DND-41 (cell line): ENCODE measurements around the gene PSMB9.

Source experiments
- ATAC-seq: fragments of 200-7000 bp; cut with Tn5 transposase; 3 replicates; pipeline ENCODE4 v1.9.1; 2021; ENCODE audit warnings: low read depth; ENCODE audit not compliant: insufficient read depth
- DNase-seq: peaks from one replicate; pipeline ENCODE4 v3.0.0-alpha.2; 2020
- H2AFZ ChIP-seq: 2 replicates; pipeline ENCODE4 v1.6.0; 2012; ENCODE audit warnings: low read depth, low read length
- H3K27ac ChIP-seq: 2 replicates; pipeline ENCODE4 v1.5.1; 2012; ENCODE audit warnings: low read length, inconsistent platforms
- H3K27me3 ChIP-seq: fragments of 200-600 bp; sonication (generic); 2 replicates; pipeline ENCODE4 v1.6.0; 2012; ENCODE audit warnings: low read length, mild to moderate bottlenecking, inconsistent platforms; ENCODE audit not compliant: insufficient read depth, poor library complexity
- H3K36me3 ChIP-seq: 2 replicates; pipeline ENCODE4 v1.5.1; 2012; ENCODE audit warnings: low read length, inconsistent platforms; ENCODE audit not compliant: insufficient read depth
- H3K4me1 ChIP-seq: 2 replicates; pipeline ENCODE4 v1.5.1; 2012; ENCODE audit warnings: mild to moderate bottlenecking, low read length; ENCODE audit not compliant: insufficient read depth
- H3K4me2 ChIP-seq: 2 replicates; pipeline ENCODE4 v1.6.0; 2012; ENCODE audit warnings: mild to moderate bottlenecking, moderate library complexity, low read length, inconsistent platforms; ENCODE audit not compliant: insufficient read depth
- H3K4me3 ChIP-seq, 2 experiments: fragments of 200-600 bp in 1 of 2; shearing (Covaris generic) in 1 of 2; 2 replicates each; pipeline ENCODE4 v1.5.1; 2012 to 2016; ENCODE audit warnings: inconsistent platforms in 2 of 2, low read length in 2 of 2, mild to moderate bottlenecking in 2 of 2, low read depth in 1 of 2, moderate library complexity in 1 of 2
- H3K79me2 ChIP-seq: 2 replicates; pipeline ENCODE4 v1.6.0; 2012; ENCODE audit warnings: low read length, inconsistent platforms; ENCODE audit not compliant: insufficient read depth
- H3K9ac ChIP-seq: 2 replicates; pipeline ENCODE4 v1.6.0; 2012; ENCODE audit warnings: low read depth, mild to moderate bottlenecking, inconsistent platforms, low read length, moderate library complexity
- H3K9me3 ChIP-seq: 2 replicates; pipeline ENCODE4 v1.5.1; 2012; ENCODE audit warnings: low read length, moderate library complexity, mild to moderate bottlenecking, inconsistent platforms; ENCODE audit not compliant: insufficient read depth, severe bottlenecking
- H4K20me1 ChIP-seq: 2 replicates; pipeline ENCODE4 v1.6.0; 2012; ENCODE audit warnings: low read length; ENCODE audit not compliant: insufficient read depth
- EZH2 ChIP-seq: IDR thresholded peaks from 3 replicates; pipeline ENCODE4 v1.6.1; 2012; ENCODE audit warnings: borderline replicate concordance, low read depth, mild to moderate bottlenecking, moderate library complexity, low read length, inconsistent platforms; ENCODE audit not compliant: severe bottlenecking
- TF ChIP-seq, protein P1 (sequence below): IDR thresholded peaks from 2 replicates; pipeline ENCODE4 v1.5.1; 2012; ENCODE audit warnings: borderline replicate concordance, low read length, moderate library complexity, mild to moderate bottlenecking; ENCODE audit not compliant: poor library complexity, severe bottlenecking; ENCODE audit errors: extremely low read depth

Gene PSMB9

DNA sequence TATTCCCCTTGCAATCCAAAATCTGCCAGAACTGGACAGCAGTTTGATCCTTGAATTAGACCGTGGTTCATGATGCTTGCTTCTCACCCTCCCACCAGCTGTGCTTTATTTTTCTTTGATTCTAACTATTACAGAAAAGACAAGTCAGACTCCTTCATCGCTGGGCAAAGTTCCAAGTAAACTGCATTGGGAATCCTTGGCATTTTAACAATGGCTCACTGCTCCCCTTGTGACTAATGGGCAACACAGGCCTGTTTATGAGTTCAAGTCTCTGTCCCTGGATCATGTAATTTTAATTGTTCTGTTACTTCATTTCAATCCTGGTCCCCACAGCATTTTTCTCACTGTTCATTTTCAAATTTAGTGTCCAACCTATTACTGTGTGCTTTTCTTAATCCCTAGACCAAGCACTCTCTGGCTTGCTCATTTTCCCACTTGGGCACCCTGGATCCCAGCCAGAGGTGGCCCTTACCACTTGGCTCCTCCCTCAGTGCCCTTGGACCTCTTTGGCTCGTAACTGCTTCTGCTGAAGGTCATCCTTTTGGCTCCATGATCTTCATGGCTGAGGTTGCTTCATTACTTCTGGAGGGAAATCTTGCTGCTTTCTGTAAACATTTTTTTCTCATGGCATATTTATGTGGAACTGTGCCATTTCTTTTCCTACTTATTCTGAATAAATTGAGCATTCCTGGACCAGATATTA lies 32.8 kb downstream of the PSMB9 start:
- H3K9me3 ChIP-seq, result no peaks in the 10 kb centered on the region
- no peaks in the 10 kb centered on the region for H3K4me1 ChIP-seq
- H3K9ac ChIP-seq, result no peak overlapping the region
- TF ChIP-seq, protein P1, sequence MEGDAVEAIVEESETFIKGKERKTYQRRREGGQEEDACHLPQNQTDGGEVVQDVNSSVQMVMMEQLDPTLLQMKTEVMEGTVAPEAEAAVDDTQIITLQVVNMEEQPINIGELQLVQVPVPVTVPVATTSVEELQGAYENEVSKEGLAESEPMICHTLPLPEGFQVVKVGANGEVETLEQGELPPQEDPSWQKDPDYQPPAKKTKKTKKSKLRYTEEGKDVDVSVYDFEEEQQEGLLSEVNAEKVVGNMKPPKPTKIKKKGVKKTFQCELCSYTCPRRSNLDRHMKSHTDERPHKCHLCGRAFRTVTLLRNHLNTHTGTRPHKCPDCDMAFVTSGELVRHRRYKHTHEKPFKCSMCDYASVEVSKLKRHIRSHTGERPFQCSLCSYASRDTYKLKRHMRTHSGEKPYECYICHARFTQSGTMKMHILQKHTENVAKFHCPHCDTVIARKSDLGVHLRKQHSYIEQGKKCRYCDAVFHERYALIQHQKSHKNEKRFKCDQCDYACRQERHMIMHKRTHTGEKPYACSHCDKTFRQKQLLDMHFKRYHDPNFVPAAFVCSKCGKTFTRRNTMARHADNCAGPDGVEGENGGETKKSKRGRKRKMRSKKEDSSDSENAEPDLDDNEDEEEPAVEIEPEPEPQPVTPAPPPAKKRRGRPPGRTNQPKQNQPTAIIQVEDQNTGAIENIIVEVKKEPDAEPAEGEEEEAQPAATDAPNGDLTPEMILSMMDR, result no peak
- no peak for TF ChIP-seq EZH2
- ATAC-seq (no peak), DNase-seq (no peak)
- no peaks in the 10 kb centered on the region for H3K79me2 ChIP-seq
- no peaks in the 10 kb centered on the region for H4K20me1 ChIP-seq
- no peak overlapping the region for H3K4me2 ChIP-seq
- H2AFZ ChIP-seq, result no peak overlapping the region
- H3K27me3 ChIP-seq, result peaks cover 22% of the 10 kb centered on the region
- no peaks in the 10 kb centered on the region for H3K36me3 ChIP-seq
- H3K27ac ChIP-seq, result no peak overlapping the region
- no peak overlapping the region for H3K4me3 ChIP-seq

DNA sequence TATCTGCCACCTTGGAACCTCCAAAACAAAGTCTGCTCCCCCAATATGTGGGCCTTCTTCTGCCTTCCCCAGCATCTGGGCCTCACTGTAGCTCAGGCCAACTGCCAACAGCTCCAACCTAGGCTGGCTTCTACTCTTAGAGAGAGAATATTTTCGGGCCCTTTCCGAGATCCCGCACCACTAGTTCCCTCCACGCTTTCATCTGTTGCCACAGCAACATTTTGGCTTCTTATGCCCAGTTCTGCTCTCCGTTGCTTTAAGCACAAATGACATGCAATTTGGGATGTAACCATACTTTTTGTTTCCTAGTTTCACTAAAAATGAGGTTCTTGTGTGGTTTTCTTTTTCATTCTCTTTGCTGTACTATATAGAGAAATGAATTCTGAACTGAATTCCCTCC lies 33.6 kb downstream of the PSMB9 start:
- H3K27ac ChIP-seq, result no peak overlapping the region
- no peaks in the 10 kb centered on the region for H4K20me1 ChIP-seq
- H3K79me2 ChIP-seq, result no peaks in the 10 kb centered on the region
- TF ChIP-seq EZH2, result no peak
- TF ChIP-seq, protein P1, result no peak
- no peak overlapping the region for H3K9ac ChIP-seq
- H3K4me2 ChIP-seq, result no peak overlapping the region
- H3K4me3 ChIP-seq, result no peak overlapping the region
- no peak for DNase-seq
- H3K27me3 ChIP-seq, result peaks cover 22% of the 10 kb centered on the region
- H2AFZ ChIP-seq, result no peak overlapping the region
- H3K4me1 ChIP-seq, result no peaks in the 10 kb centered on the region
- no peaks in the 10 kb centered on the region for H3K36me3 ChIP-seq
- no peak for ATAC-seq
- no peaks in the 10 kb centered on the region for H3K9me3 ChIP-seq

DNA sequence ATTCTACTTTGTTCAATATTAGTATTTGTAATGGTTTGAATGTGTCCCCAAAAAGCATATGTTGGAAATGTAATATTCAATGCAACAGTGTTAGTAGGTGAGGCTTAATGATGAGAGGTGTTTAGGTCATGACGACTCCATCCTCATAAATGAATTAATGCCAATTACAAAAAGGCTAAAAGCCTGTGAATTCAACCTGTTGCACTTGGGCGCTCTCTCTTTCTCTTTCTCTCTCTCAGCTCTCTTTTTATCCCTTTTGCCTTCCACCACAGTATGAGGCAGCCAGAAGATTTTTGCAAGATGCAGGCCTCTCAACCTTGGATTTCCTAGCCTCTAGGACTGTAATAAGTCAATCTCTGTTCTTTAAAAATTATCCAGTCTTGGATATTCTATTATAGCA lies 34.6 kb downstream of the PSMB9 start:
- H2AFZ ChIP-seq, result no peak overlapping the region

More for the DNA sequence above, 34.6 kb downstream of the PSMB9 start:
- H4K20me1 ChIP-seq, result no peaks in the 10 kb centered on the region
- H3K9ac ChIP-seq, result no peak overlapping the region
- no peak overlapping the region for H3K4me3 ChIP-seq
- no peak for DNase-seq
- TF ChIP-seq, protein P1, result no peak
- no peaks in the 10 kb centered on the region for H3K9me3 ChIP-seq
- H3K27me3 ChIP-seq, result peaks cover 18% of the 10 kb centered on the region
- peaks cover 6% of the 10 kb centered on the region for H3K4me1 ChIP-seq
- no peak overlapping the region for H3K4me2 ChIP-seq
- no peak for ATAC-seq
- no peaks in the 10 kb centered on the region for H3K79me2 ChIP-seq
- no peak overlapping the region for H3K27ac ChIP-seq
- no peaks in the 10 kb centered on the region for H3K36me3 ChIP-seq
